Umbilical cord (tissue), 2 donors: ENCODE results near the gene ELF1. TPM values are rescaled to one million over a fixed set of nuclear protein-coding genes. Genes with fewer than 3 reads are reported as not detected.

ENCODE experiments used
- DNase-seq: peaks from one replicate; pipeline ENCODE4 v3.0.0-alpha.2; 2015; ENCODE audit warnings: low spot score
- total RNA-seq: library from RNA; depleted of rRNA; stranded (reverse); fragments of >200 nt; gene quantifications from one replicate; pipeline ENCODE4 v1.2.3, GENCODE V29; 2014; ENCODE audit warnings: low replicate concordance; ENCODE audit not compliant: insufficient read depth

Gene ELF1
- total RNA-seq, 1 donor from 2014 or later = 67.4 TPM

- no peak for DNase-seq
Observed at GRCh38 chr13:41006978-41007743, 12.0 kb downstream of the ELF1 start.

DNA sequence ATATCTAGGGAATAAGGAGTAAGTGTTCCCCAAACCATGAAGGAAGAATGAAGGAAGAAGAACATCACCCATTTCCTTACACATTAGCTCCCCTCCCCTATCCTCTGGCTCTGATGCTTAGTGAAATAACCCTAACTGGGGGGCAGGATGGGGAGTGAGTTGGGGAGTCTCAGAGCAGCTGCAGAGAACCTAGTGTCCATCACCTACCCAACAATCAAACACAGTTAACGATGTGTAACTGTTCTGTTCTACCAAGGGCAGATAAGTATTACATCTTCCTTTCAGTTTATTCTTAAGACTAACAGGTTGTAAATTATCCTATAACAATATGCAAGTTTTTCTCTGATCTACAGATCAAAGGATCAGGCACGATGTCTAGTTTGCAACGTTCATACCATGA, 12.8 kb downstream of the ELF1 start:
- DNase-seq = no peak

- no peak for DNase-seq
Observed at GRCh38 chr13:41005704-41006103, 13.4 kb downstream of the ELF1 start.

DNA sequence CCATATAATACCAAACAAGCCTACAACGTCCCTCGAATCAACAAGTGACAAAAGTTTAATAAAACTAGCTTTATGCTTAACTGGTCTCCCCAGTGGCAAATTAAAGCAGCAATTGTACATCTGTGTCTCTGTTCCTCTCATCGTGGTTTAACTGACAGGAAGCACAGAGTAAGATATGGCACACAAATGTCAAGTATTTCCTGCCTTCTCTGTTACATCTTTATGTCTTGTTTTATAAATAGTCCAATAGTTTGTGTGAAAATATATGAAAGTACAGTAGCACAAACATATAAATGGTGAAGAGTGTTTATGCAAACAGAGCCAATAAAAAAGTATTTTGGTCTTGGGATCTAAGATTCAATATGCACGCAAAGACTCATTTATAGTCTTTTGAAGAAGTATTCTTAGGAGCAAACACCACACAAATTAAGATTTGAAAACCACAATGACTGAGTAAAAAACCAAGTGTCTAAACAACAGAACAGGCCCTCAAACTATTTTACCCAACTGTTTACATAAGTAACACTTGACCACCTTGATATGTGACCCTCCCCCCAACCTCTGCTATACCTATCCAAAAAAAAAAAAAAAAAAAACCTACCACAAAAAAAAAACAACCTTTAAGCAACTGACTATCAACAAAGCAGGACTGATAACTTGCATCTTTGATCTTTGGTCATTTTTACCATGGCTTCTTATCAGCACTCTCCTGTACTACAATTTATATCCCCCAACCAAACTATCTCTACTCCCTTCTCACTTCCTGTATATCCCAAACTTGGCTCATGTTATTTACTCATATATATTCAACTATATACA, 14.0 kb downstream of the ELF1 start:
- DNase-seq = no peak

DNA sequence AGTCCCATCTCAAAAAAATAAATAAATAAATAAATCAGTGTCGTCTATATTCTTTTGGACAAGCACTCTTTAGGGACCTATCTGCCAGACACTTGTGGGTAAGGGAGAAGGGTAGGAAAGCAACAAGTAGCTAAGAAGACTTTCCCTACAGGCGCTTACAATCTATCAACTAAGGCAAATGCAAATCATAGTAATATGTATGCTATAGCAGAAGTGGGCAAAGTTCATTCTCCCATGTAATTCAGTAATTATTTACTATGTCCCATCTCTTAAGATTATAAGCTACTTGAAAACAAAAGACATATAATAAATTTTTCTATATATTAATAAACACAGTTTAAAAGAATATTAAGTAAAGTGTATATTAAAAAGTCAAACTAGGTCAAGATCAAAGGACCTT, 16.5 kb downstream of the ELF1 start:
- no peak for DNase-seq

DNA sequence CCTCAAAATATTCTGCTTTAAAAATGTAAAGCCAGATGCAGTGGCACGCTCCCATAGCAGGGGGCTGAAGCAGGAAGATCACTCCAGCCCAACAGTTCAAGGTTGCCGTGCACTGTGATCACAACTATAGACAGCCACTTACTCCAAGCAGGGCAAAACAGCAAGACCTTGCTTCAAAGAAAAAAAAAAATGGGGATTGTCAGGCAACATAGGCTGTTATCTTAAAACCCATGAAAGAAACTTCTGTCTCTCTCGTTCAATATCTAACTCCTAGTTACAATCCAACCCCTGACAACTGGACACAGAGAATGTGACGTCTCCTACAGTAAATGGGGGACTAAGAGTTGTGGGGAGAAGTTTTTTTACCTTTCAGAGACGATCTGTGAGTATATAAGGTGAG, 17.4 kb downstream of the ELF1 start:
- no peak for DNase-seq

- DNase-seq = no peak
Observed at GRCh38 chr13:40999416-40999815, 19.7 kb downstream of the ELF1 start.

DNA sequence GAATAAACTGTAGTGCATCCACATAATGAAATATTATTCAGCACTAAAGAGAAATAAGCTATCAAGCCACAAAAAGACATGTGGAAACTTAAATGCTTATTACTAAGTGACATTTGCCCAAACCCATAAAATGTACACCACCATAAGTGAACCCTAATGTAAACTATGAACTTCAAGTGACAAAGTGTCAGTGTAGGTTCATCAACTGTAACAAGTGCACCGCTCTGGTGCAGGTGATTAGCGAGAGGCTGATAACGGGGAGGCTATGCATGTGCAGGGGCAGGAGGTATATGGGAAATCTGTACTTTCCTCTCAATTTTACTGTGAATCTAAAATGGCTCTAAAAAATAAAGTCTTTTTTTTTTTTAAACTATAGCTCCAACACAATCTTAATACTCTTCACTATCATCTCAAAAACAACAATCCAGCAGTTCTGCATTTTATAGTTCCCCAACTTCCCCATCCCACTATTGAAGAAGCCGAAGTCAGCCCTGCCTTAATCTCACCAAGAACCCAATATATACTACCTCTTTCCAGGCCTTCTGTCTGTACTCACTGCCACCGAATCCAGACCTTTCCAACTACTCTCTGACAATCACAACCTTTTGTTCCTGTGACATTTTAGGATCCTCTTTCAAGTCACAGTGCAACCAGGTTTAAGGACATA, 22.6 kb downstream of the ELF1 start:
- no peak for DNase-seq

DNA sequence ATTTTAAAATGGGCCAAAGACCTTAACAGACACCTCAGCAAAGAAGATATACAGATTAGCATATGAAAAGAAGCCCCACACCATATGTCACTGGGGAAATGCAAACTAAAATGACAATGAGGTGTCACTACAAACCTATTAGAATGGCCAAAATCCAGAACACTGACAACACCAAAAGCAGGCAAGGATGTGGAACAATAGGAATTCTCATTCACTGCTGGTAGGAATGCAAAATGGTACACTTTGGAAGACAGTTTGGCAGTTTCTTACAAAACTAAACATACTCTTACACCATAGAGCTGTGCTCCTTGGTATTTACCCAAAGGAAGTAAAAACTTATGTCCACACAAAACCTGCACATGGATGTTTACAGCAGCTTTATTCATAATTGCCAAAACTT, 23.1 kb downstream of the ELF1 start:
- no peak for DNase-seq

DNA sequence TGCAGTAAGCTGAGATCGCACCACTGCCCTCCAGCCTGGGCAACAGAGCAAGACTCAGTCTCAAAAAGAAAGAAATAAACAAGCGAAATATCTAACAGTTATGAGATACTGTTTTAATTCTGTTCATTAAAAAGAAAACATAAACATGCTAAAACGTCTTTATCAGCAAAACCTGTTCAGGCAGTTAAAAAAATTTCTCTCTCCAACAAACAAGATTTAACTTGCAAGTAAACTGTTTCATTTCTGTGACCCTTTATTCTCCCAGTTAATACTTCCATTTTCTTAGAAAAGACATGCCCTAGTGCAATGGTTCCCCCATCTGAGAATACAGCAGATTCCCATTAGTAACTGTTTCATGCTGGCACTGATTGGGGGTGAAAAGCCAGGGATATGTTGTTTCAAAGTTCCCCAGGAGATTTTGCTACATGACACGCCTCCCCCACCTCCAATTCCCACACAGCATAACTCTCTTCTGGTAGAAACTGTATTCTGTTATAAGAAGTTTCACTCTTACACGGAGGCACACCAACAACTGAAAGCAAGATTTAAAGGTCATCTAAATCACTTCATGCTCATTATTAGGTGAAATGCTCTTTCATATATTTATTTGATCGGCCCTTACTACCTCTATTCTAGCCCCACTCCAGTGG, 24.4 kb downstream of the ELF1 start:
- DNase-seq = no peak

- peak; percentile 86 for DNase-seq
Observed at GRCh38 chr13:40993987-40994386, 25.1 kb downstream of the ELF1 start.

- DNase-seq = no peak
Observed at GRCh38 chr13:40992678-40993518, 26.2 kb downstream of the ELF1 start.

- DNase-seq = no peak
Observed at GRCh38 chr13:40987606-40988280, 31.4 kb downstream of the ELF1 start.

DNA sequence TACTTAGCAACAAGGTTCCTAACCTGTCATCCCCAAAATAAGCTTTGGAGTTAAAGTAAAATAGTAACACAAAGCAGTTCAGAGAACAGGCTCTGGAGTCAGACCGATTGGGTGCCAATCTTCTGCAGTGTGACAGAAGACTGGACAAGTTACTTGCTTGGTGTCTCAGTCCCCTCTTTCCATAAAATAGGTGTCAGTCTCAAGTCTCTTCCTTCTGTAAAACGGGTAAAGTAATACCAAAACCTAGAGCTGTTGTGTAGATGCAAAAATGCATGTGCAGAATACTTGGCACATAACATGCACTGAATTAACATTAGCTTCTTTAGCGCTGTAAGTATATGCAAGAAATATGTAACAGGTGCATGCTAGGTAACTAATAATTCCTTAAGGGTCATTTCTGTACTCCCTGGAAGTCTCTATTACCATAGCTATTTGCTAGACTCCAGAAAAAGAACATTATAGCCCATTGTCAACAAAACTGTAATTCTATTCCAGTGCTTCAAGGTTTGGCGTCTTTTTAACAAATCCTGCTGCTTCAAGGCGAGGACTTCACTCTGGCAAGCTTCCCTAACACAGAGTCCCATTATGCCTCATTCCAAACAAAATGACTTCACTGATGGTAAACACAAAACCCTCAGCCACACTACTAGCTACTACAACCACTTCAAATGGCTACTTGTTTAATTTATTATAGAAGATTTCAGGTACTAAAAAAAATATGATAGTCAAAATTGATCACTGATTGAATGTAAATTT, 32.8 kb downstream of the ELF1 start:
- no peak for DNase-seq

DNA sequence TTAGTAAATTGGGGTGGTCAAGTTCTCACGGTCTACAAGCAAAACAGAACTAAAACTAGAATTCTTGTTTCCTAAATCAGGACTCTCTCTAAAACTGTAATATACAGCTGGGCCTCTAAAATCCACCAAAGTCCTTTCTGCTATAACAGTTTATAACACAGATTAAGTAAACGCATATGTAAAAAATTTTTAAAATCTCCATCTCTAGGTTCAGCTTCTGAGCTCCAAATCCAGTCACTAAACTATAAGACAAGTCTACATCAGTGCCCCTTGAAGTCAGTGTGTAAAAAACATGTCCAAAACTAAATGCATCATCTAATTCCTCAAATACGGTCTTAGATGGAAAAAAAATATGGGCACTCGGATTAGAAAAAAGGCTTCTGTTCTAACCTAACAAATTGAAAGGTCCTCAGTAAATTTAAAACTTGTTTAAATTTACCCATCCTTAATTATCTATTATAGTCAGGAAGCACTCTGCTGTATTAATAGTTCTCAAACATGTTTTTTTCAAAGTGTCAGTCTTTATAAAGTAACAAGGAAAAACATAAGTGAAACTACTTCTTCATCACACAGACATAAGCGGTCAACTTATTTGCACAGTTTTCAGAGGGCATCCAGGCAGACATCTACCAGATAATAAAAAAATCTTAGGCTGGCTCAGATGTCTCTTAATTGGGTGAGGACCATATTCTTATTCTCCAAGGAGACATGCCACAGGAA, 33.6 kb downstream of the ELF1 start:
- DNase-seq = peak; percentile 56

GRCh38 chr13:40984668-40985366, 34.3 kb downstream of the ELF1 start:
- peak; percentile 18 for DNase-seq

DNA sequence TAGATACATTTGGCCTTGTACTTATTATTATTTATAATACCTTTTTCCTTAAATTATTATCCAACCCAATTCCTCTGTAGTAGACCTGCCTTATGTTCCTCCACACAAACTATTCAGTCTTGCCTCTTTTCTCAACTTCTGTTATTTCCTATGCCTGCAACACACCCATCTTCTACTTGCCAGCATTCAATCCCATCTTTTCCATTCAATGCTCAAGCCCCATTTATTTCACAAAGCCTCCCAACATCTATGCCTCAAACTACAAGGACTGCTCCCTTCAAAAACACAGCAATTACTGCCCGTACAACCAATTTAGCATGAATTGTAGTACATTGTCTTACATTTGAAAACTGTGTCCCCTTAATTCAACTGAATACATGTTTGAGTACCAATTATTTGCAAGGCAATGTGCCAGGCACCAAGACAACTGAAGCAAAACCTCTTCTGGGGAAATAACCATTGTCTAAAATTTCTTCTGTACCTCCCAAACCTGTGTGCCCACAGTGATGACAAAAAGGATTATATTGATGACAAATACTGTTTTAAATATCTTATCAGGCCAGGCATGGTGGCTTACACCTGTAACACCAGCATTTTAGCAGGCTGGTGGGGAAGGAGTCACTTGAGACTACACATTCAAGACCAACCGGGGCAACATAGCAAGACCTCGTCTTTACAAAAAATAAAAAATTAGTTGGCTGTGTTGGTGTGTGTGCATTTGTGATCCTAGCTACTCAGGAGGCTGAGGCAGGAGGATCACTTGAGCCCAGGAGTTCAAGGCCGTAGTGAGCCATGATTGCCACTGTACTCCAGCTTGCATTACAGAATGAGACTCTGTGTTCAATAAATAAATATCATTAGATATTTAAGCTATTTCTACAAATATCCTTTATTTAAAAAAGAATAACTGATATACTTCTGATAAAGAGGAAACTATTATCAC, 35.1 kb downstream of the ELF1 start:
- DNase-seq = no peak
